ENCODE results near the gene HIRA.

Gene HIRA

GRCh38 chr22:19419464-19420178 is 11.9 kb downstream of the HIRA start:
- TF ChIP-seq CTCF (conservative IDR thresholded peaks at IDR 0.05; ENCODE audit: low read depth, low read length): no peak
- peak; percentile 14 for DNase-seq (ENCODE audit: low read depth)
- no peak overlapping the region for H3K4me3 ChIP-seq (ENCODE audit: low read depth, low read length)

GRCh38 chr22:19419086-19419463 is 12.5 kb downstream of the HIRA start:
- no peak for DNase-seq (ENCODE audit: low read depth)
- no peak overlapping the region for H3K4me3 ChIP-seq (ENCODE audit: low read depth, low read length)
- TF ChIP-seq CTCF (conservative IDR thresholded peaks at IDR 0.05; ENCODE audit: low read depth, low read length): no peak

GRCh38 chr22:19412923-19413322 is 18.6 kb downstream of the HIRA start:
- TF ChIP-seq CTCF (conservative IDR thresholded peaks at IDR 0.05; ENCODE audit: low read depth, low read length): no peak
- H3K4me3 ChIP-seq (ENCODE audit: low read depth, low read length): no peak overlapping the region
- no peak for DNase-seq (ENCODE audit: low read depth)

- no peak overlapping the region for H3K4me3 ChIP-seq (ENCODE audit: low read depth, low read length)
- TF ChIP-seq CTCF (conservative IDR thresholded peaks at IDR 0.05; ENCODE audit: low read depth, low read length): no peak
- no peak for DNase-seq (ENCODE audit: low read depth)
These were observed 19.1 kb downstream of the HIRA start for GRCh38 chr22:19412478-19412877.

GRCh38 chr22:19411690-19412045 is 19.9 kb downstream of the HIRA start:
- no peak for TF ChIP-seq CTCF (conservative IDR thresholded peaks at IDR 0.05; ENCODE audit: low read depth, low read length)
- DNase-seq (ENCODE audit: low read depth): no peak
- no peak overlapping the region for H3K4me3 ChIP-seq (ENCODE audit: low read depth, low read length)

GRCh38 chr22:19410941-19411689 is 20.4 kb downstream of the HIRA start:
- DNase-seq (ENCODE audit: low read depth): no peak
- TF ChIP-seq CTCF (conservative IDR thresholded peaks at IDR 0.05; ENCODE audit: low read depth, low read length): no peak
- H3K4me3 ChIP-seq (ENCODE audit: low read depth, low read length): no peak overlapping the region

Data from choroid plexus epithelial cell (primary cell).